ENCODE measurements around the gene NEMP2. TPM values are rescaled to one million over a fixed set of nuclear protein-coding genes. Genes with fewer than 3 reads are reported as not detected.

NEMP2 gene
- polyA plus RNA-seq, 1 donor from 2014 or later = 1.1 TPM

- Histone ChIP-seq H3K79me2 (replicated peaks; ENCODE audit: insufficient read depth, low read length) (no peaks in the 10 kb centered on the region), H3K27ac (ENCODE audit: low read length) (no peak overlapping the region), H3K4me2 (ENCODE audit: low read length) (no peak overlapping the region), H3K9me2 (ENCODE audit: insufficient read depth, low read length) (no peaks in the 10 kb centered on the region), H3K4me3 (ENCODE audit: low read length) (no peak overlapping the region), H3K36me3 (ENCODE audit: insufficient read depth, low read length) (no peaks in the 10 kb centered on the region), H4K20me1 (ENCODE audit: insufficient read depth) (no peaks in the 10 kb centered on the region), H2AFZ (ENCODE audit: low read depth, low read length) (no peak overlapping the region), H3F3A (ENCODE audit: insufficient read depth, low read length, poor library complexity, severe bottlenecking) (no peaks in the 10 kb centered on the region), H3K9me3 (ENCODE audit: low read length) (no peaks in the 10 kb centered on the region), H3K27me3 (ENCODE audit: insufficient read depth, low read depth, low read length) (no peaks in the 10 kb centered on the region), H3K9ac (ENCODE audit: low read length) (no peak overlapping the region)
- TF ChIP-seq SMC3 (conservative IDR thresholded peaks at IDR 0.05; ENCODE audit: poor library complexity) (no peak), MXI1 (conservative IDR thresholded peaks at IDR 0.05; ENCODE audit: poor library complexity, severe bottlenecking) (no peak), EZH2 (IDR thresholded peaks at IDR 0.05; ENCODE audit: borderline replicate concordance, insufficient read depth, low read length, poor library complexity, severe bottlenecking) (no peak), RAD21 (conservative IDR thresholded peaks at IDR 0.05) (no peak), REST (IDR thresholded peaks at IDR 0.05; ENCODE audit: borderline replicate concordance) (no peak), TAF1 (IDR thresholded peaks at IDR 0.05; ENCODE audit: low read depth) (no peak), EP300 (conservative IDR thresholded peaks at IDR 0.05; ENCODE audit: poor library complexity, severe bottlenecking) (no peak), POLR2AphosphoS5 (IDR thresholded peaks at IDR 0.05) (no peak), CTCF (IDR thresholded peaks at IDR 0.05; ENCODE audit: poor library complexity, severe bottlenecking) (no peak)
Measured at GRCh38 chr2:190507135-190507534, 27.4 kb downstream of the NEMP2 start.

- H4K20me1 ChIP-seq (ENCODE audit: insufficient read depth) = no peaks in the 10 kb centered on the region
- no peaks in the 10 kb centered on the region for H3K9me3 ChIP-seq (ENCODE audit: low read length)
- no peak overlapping the region for H3K4me2 ChIP-seq (ENCODE audit: low read length)
- H3K27me3 ChIP-seq (ENCODE audit: insufficient read depth, low read depth, low read length) = no peaks in the 10 kb centered on the region
- H3F3A ChIP-seq (ENCODE audit: insufficient read depth, low read length, poor library complexity, severe bottlenecking) = no peaks in the 10 kb centered on the region
- no peak overlapping the region for H3K4me3 ChIP-seq (ENCODE audit: low read length)
- no peak for TF ChIP-seq EZH2 (IDR thresholded peaks at IDR 0.05; ENCODE audit: borderline replicate concordance, insufficient read depth, low read length, poor library complexity, severe bottlenecking)
- no peak for TF ChIP-seq EP300 (conservative IDR thresholded peaks at IDR 0.05; ENCODE audit: poor library complexity, severe bottlenecking)
- H2AFZ ChIP-seq (ENCODE audit: low read depth, low read length) = no peak overlapping the region
- no peaks in the 10 kb centered on the region for H3K9me2 ChIP-seq (ENCODE audit: insufficient read depth, low read length)
- H3K79me2 ChIP-seq (replicated peaks; ENCODE audit: insufficient read depth, low read length) = no peaks in the 10 kb centered on the region
- no peak overlapping the region for H3K27ac ChIP-seq (ENCODE audit: low read length)
- no peak overlapping the region for H3K9ac ChIP-seq (ENCODE audit: low read length)
- H3K36me3 ChIP-seq (ENCODE audit: insufficient read depth, low read length) = no peaks in the 10 kb centered on the region
Measured at GRCh38 chr2:190506666-190507065, 27.9 kb downstream of the NEMP2 start.

- no peak for TF ChIP-seq RAD21 (conservative IDR thresholded peaks at IDR 0.05)
- no peak for TF ChIP-seq CTCF (IDR thresholded peaks at IDR 0.05; ENCODE audit: poor library complexity, severe bottlenecking)
- no peak for TF ChIP-seq POLR2AphosphoS5 (IDR thresholded peaks at IDR 0.05)
- no peak for TF ChIP-seq EZH2 (IDR thresholded peaks at IDR 0.05; ENCODE audit: borderline replicate concordance, insufficient read depth, low read length, poor library complexity, severe bottlenecking)
- no peak for TF ChIP-seq MXI1 (conservative IDR thresholded peaks at IDR 0.05; ENCODE audit: poor library complexity, severe bottlenecking)
- no peak for TF ChIP-seq TAF1 (IDR thresholded peaks at IDR 0.05; ENCODE audit: low read depth)
- no peak for TF ChIP-seq SMC3 (conservative IDR thresholded peaks at IDR 0.05; ENCODE audit: poor library complexity)
- TF ChIP-seq EP300 (conservative IDR thresholded peaks at IDR 0.05; ENCODE audit: poor library complexity, severe bottlenecking) = no peak
- no peak for TF ChIP-seq REST (IDR thresholded peaks at IDR 0.05; ENCODE audit: borderline replicate concordance)
- H2AFZ ChIP-seq (ENCODE audit: low read depth, low read length) = no peak overlapping the region
- H3F3A ChIP-seq (ENCODE audit: insufficient read depth, low read length, poor library complexity, severe bottlenecking) = no peaks in the 10 kb centered on the region
- no peaks in the 10 kb centered on the region for H3K79me2 ChIP-seq (replicated peaks; ENCODE audit: insufficient read depth, low read length)
- no peaks in the 10 kb centered on the region for H4K20me1 ChIP-seq (ENCODE audit: insufficient read depth)
- no peak overlapping the region for H3K4me3 ChIP-seq (ENCODE audit: low read length)
- no peak overlapping the region for H3K9ac ChIP-seq (ENCODE audit: low read length)
- no peak overlapping the region for H3K27ac ChIP-seq (ENCODE audit: low read length)
- no peaks in the 10 kb centered on the region for H3K9me3 ChIP-seq (ENCODE audit: low read length)
- no peaks in the 10 kb centered on the region for H3K9me2 ChIP-seq (ENCODE audit: insufficient read depth, low read length)
- H3K27me3 ChIP-seq (ENCODE audit: insufficient read depth, low read depth, low read length) = no peaks in the 10 kb centered on the region
- no peak overlapping the region for H3K4me2 ChIP-seq (ENCODE audit: low read length)
- peaks cover under 1% of the 10 kb centered on the region for H3K36me3 ChIP-seq (ENCODE audit: insufficient read depth, low read length)
Measured at GRCh38 chr2:190505696-190506095, 28.8 kb downstream of the NEMP2 start.
